ENCODE measurements around the gene GLB1L.

DNA sequence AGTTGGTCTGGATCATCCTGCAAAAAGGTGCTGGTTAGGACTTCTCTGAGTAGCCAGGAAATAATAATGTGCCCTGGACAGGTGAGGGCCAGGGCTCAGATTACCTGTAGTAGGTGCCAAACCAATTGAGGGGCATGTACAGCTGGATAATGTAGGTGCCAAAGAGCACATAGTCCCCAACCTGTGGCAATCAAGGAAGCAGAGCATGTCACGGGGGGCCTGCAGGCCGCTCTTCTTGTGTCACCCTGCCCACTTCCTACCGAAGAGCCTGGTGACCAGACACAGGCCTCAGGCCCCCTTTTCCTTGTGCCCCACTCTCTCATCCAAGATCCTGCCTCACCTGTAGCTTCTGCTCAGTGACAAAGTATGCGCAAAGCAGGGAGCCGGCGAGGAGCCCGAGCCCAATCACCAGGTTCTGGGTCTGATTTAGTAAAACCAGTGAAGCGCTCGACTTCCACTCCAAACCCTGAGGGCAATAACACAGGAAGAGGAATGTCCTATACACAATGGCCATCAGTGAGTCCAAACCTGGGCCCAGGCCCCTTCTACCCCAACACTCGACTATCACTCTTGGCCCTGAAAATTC lies 31.7 kb downstream of the GLB1L start:
- TF ChIP-seq, protein P1, sequence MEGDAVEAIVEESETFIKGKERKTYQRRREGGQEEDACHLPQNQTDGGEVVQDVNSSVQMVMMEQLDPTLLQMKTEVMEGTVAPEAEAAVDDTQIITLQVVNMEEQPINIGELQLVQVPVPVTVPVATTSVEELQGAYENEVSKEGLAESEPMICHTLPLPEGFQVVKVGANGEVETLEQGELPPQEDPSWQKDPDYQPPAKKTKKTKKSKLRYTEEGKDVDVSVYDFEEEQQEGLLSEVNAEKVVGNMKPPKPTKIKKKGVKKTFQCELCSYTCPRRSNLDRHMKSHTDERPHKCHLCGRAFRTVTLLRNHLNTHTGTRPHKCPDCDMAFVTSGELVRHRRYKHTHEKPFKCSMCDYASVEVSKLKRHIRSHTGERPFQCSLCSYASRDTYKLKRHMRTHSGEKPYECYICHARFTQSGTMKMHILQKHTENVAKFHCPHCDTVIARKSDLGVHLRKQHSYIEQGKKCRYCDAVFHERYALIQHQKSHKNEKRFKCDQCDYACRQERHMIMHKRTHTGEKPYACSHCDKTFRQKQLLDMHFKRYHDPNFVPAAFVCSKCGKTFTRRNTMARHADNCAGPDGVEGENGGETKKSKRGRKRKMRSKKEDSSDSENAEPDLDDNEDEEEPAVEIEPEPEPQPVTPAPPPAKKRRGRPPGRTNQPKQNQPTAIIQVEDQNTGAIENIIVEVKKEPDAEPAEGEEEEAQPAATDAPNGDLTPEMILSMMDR (IDR thresholded peaks at IDR 0.05) = no peak
- TF ChIP-seq POLR2A (IDR thresholded peaks at IDR 0.05) = no peak

Measured in right lobe of liver (tissue), 4 donors.